ENCODE data around the gene PRKAG2.

PRKAG2 gene

DNA sequence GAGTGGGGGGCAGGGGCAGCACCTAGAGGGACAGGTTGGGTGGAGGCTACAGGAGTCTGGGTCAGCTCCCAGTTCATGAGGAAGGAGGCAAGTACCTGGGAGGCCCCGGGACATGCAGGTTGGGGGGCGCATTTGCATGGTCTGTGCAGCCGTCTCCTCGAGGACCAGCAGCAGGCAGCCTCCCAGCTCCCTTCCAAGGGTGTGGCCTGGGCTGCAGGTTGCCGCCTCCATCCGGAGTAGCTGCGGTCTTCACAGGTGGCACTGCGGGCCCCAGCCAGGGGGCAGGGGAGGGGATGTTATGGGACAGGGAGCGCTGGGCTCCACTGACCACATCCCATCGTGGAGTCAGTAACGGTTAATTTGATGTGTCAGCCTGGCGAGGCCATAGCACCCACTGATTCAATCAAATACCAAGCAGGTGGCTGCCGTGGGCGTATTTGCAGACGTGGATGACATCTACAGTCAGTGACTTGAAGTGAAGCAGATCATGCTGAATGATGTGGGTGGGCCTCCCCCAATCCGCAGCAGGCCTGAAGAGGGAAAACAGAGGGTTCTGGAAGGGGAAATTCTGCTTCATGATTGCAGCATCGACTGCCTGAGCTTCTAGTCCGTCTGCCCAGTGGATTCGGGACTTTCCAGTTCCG is 81.6 kb downstream of the PRKAG2 start:
- Histone ChIP-seq H2AFZ (ENCODE audit: low read length) (peak overlapping the region; percentile 71), H2AK5ac (ENCODE audit: low read depth, low read length) (peak overlapping the region; percentile 73), H3K9ac (ENCODE audit: low read depth, low read length, poor library complexity) (no peak overlapping the region), H2BK15ac (ENCODE audit: low read length) (peak overlapping the region; percentile 51), H2BK5ac (ENCODE audit: low read length) (peak overlapping the region; percentile 5), H4K8ac (ENCODE audit: low read depth, low read length) (peak overlapping the region; percentile 25), H3K18ac (ENCODE audit: low read length) (peak overlapping the region; percentile 61), H3K23ac (ENCODE audit: low read depth, low read length, poor library complexity) (no peak overlapping the region), H3K27me3 (ENCODE audit: control insufficient read depth in 3 of 3, insufficient read depth in 3 of 3, low read depth in 1 of 3, low read length in 3 of 3) (no peaks in the 10 kb centered on the region), H3K4me3 (ENCODE audit: low read length in 2 of 2) (no peak overlapping the region), H3K9me3 (replicated peaks in 1 of 2; ENCODE audit: control insufficient read depth in 2 of 2, insufficient read depth in 1 of 2, low read depth in 1 of 2, low read length in 2 of 2) (no peaks in the 10 kb centered on the region), H2BK120ac (ENCODE audit: low read depth, low read length) (peak overlapping the region; percentile 66), H3K79me1 (ENCODE audit: low read depth, low read length) (no peaks in the 10 kb centered on the region), H3K36me3 (replicated peaks in 1 of 2; ENCODE audit: control insufficient read depth in 2 of 2, insufficient read depth in 2 of 2, low read length in 2 of 2) (no peaks in the 10 kb centered on the region), H3K4me1 (ENCODE audit: control insufficient read depth in 2 of 2, insufficient read depth in 1 of 2, low read depth in 1 of 2, low read length in 2 of 2) (peaks cover 0 to 6% of the 10 kb centered on the region in 2 donors), H3K4ac (ENCODE audit: low read length) (no peak overlapping the region), H3K14ac (ENCODE audit: low read length) (peak overlapping the region; percentile 92), H2BK12ac (ENCODE audit: low read length) (no peak overlapping the region), H3K27ac (replicated peaks; ENCODE audit: low read length) (no peak overlapping the region), H4K91ac (ENCODE audit: low read depth, low read length, poor library complexity) (no peak overlapping the region), H3K4me2 (ENCODE audit: insufficient read depth, low read length, poor library complexity, severe bottlenecking) (no peak overlapping the region)
- WGBS, 2 donors (ENCODE audit: extremely low coverage in 2 of 2, insufficient read length in 2 of 2, insufficient replicate concordance in 1 of 2) = no CpG with 5 or more reads among the region's 20 CpGs
- no peak for DNase-seq (ENCODE audit: low spot score)

DNA sequence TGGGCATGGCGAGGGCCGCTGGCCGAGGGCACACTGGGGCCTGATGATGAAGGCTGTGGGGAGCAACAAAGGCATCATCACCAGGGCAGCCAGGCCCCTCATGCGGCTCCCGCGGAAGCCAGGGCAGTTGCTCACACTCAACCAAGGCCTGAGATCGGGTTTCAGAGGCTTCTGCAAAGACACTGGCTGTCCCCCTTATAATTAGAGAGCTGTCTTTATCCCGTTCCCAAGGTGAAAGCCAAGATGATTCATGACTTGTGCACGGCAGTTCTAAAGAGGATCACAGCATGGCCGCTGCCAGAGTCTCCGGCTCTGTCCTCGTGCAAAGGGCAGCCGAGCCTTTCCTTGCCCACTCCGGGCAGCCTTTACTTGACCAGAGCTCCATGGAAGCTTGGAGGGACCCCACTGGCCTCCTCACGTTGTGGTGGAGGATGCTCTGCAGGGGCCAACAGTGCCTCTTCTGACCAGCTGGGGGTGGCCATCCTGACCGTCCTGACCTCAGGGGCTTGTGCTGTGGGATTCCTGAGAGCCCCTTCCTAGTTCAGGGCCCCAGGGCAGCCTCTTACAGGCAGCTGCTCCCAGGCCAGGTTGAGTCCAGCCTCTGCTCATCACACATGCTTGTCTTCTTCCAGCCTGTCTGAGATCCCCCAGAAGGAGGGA is 82.3 kb downstream of the PRKAG2 start:
- no peak overlapping the region for H2BK12ac ChIP-seq (ENCODE audit: low read length)
- H3K23ac ChIP-seq (ENCODE audit: low read depth, low read length, poor library complexity) = no peak overlapping the region
- H4K8ac ChIP-seq (ENCODE audit: low read depth, low read length) = no peak overlapping the region
- H3K79me1 ChIP-seq (ENCODE audit: low read depth, low read length) = no peaks in the 10 kb centered on the region
- H2AFZ ChIP-seq (ENCODE audit: low read length) = peak overlapping the region; percentile 71
- peak overlapping the region; percentile 2 for H3K9ac ChIP-seq (ENCODE audit: low read depth, low read length, poor library complexity)
- peak overlapping the region; percentile 5 for H2BK5ac ChIP-seq (ENCODE audit: low read length)
- H3K4me1 ChIP-seq (ENCODE audit: control insufficient read depth in 2 of 2, insufficient read depth in 1 of 2, low read depth in 1 of 2, low read length in 2 of 2) = peaks cover 0 to 6% of the 10 kb centered on the region in 2 donors
- peak overlapping the region; percentile 93 for H2BK15ac ChIP-seq (ENCODE audit: low read length)
- H2BK120ac ChIP-seq (ENCODE audit: low read depth, low read length) = peak overlapping the region; percentile 66
- peak overlapping the region; percentile 92 for H3K14ac ChIP-seq (ENCODE audit: low read length)
- H3K18ac ChIP-seq (ENCODE audit: low read length) = peak overlapping the region; percentile 91
- H3K36me3 ChIP-seq (replicated peaks in 1 of 2; ENCODE audit: control insufficient read depth in 2 of 2, insufficient read depth in 2 of 2, low read length in 2 of 2) = no peaks in the 10 kb centered on the region
- no peak overlapping the region for H3K4me3 ChIP-seq (ENCODE audit: low read length in 2 of 2)
- WGBS, 2 donors (ENCODE audit: extremely low coverage in 2 of 2, insufficient read length in 2 of 2, insufficient replicate concordance in 1 of 2) = no CpG with 5 or more reads among the region's 16 CpGs
- H2AK5ac ChIP-seq (ENCODE audit: low read depth, low read length) = peak overlapping the region; percentile 76
- H3K27me3 ChIP-seq (ENCODE audit: control insufficient read depth in 3 of 3, insufficient read depth in 3 of 3, low read depth in 1 of 3, low read length in 3 of 3) = peaks cover 0 to under 1% (median 0%) of the 10 kb centered on the region in 3 experiments
- H3K4me2 ChIP-seq (ENCODE audit: insufficient read depth, low read length, poor library complexity, severe bottlenecking) = no peak overlapping the region
- H4K91ac ChIP-seq (ENCODE audit: low read depth, low read length, poor library complexity) = no peak overlapping the region
- no peak overlapping the region for H3K4ac ChIP-seq (ENCODE audit: low read length)
- H3K9me3 ChIP-seq (replicated peaks in 1 of 2; ENCODE audit: control insufficient read depth in 2 of 2, insufficient read depth in 1 of 2, low read depth in 1 of 2, low read length in 2 of 2) = no peaks in the 10 kb centered on the region
- peak; percentile 17 for DNase-seq (ENCODE audit: low spot score)
- no peak overlapping the region for H3K27ac ChIP-seq (replicated peaks; ENCODE audit: low read length)

DNA sequence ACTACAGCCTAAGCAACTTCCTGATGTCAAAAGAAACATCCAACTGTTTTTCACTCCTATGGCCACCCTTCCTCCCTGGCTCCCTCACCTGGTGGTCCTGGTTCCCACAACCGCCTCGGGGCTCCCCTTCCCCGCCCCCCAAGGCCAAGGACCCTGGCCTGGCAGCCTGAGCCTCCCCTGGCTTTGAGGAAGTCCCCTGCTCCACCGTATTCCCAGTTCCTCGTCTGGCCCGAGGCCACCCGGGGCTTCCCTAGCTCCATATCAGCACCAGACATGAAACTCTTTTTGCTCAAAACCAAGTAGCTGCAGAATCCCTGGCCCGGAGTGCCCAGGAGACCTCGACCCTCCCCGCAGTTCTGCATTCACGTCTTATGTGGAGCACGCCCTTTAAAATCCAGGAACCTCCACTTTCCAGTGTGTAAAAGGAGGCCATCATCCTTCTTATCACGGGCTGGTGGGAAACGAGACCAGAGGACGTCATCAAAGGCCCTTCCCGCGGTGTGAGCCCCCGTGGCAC is 82.9 kb downstream of the PRKAG2 start:
- no peak overlapping the region for H3K4me3 ChIP-seq (ENCODE audit: low read length in 2 of 2)
- no peak overlapping the region for H3K23ac ChIP-seq (ENCODE audit: low read depth, low read length, poor library complexity)
- no peak overlapping the region for H2BK120ac ChIP-seq (ENCODE audit: low read depth, low read length)
- H3K36me3 ChIP-seq (replicated peaks in 1 of 2; ENCODE audit: control insufficient read depth in 2 of 2, insufficient read depth in 2 of 2, low read length in 2 of 2) = no peaks in the 10 kb centered on the region
- H2AFZ ChIP-seq (ENCODE audit: low read length) = peak overlapping the region; percentile 71
- H2AK5ac ChIP-seq (ENCODE audit: low read depth, low read length) = peak overlapping the region; percentile 76
- no peak for DNase-seq (ENCODE audit: low spot score)
- H3K9me3 ChIP-seq (replicated peaks in 1 of 2; ENCODE audit: control insufficient read depth in 2 of 2, insufficient read depth in 1 of 2, low read depth in 1 of 2, low read length in 2 of 2) = no peaks in the 10 kb centered on the region
- no peak overlapping the region for H4K91ac ChIP-seq (ENCODE audit: low read depth, low read length, poor library complexity)
- peak overlapping the region; percentile 91 for H3K18ac ChIP-seq (ENCODE audit: low read length)
- no peak overlapping the region for H3K27ac ChIP-seq (replicated peaks; ENCODE audit: low read length)
- no peak overlapping the region for H2BK12ac ChIP-seq (ENCODE audit: low read length)
- peak overlapping the region; percentile 2 for H3K9ac ChIP-seq (ENCODE audit: low read depth, low read length, poor library complexity)
- no peak overlapping the region for H3K4me2 ChIP-seq (ENCODE audit: insufficient read depth, low read length, poor library complexity, severe bottlenecking)
- peaks cover 0 to 4% (median 0%) of the 10 kb centered on the region in 3 experiments for H3K27me3 ChIP-seq (ENCODE audit: control insufficient read depth in 3 of 3, insufficient read depth in 3 of 3, low read depth in 1 of 3, low read length in 3 of 3)
- H4K8ac ChIP-seq (ENCODE audit: low read depth, low read length) = no peak overlapping the region
- WGBS, 2 donors (ENCODE audit: extremely low coverage in 2 of 2, insufficient read length in 2 of 2, insufficient replicate concordance in 1 of 2) = no CpG with 5 or more reads among the region's 18 CpGs
- peaks cover 0 to 6% of the 10 kb centered on the region in 2 donors for H3K4me1 ChIP-seq (ENCODE audit: control insufficient read depth in 2 of 2, insufficient read depth in 1 of 2, low read depth in 1 of 2, low read length in 2 of 2)
- H3K79me1 ChIP-seq (ENCODE audit: low read depth, low read length) = no peaks in the 10 kb centered on the region
- H2BK5ac ChIP-seq (ENCODE audit: low read length) = no peak overlapping the region
- H2BK15ac ChIP-seq (ENCODE audit: low read length) = peak overlapping the region; percentile 93
- H3K4ac ChIP-seq (ENCODE audit: low read length) = no peak overlapping the region
- H3K14ac ChIP-seq (ENCODE audit: low read length) = peak overlapping the region; percentile 75

DNA sequence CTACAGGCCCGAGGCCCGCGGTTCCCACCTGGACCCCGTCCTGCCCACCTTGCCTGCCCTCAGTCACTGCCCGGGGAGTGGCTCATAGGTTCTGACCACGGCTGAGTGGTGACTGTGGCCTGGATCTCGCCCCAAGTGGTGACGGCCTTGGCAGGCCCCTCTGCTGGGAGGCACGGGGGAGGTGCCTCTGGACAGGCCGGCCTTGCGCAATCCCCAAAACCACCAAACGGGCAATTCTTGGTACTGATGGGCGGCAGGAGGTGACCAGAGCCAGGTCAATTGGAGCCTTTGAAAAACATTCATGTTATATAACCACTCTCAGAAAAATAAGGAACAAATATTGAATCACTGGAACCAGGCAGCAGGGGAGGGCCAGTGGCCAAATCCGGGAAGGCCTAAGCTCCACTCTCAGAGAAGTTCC is 83.4 kb downstream of the PRKAG2 start:
- WGBS, 2 donors (ENCODE audit: extremely low coverage in 2 of 2, insufficient read length in 2 of 2, insufficient replicate concordance in 1 of 2) = no CpG with 5 or more reads among the region's 14 CpGs
- H3K27me3 ChIP-seq (ENCODE audit: control insufficient read depth in 3 of 3, insufficient read depth in 3 of 3, low read depth in 1 of 3, low read length in 3 of 3) = peaks cover 0 to 4% (median 0%) of the 10 kb centered on the region in 3 experiments
- no peak overlapping the region for H3K9ac ChIP-seq (ENCODE audit: low read depth, low read length, poor library complexity)
- H3K79me1 ChIP-seq (ENCODE audit: low read depth, low read length) = no peaks in the 10 kb centered on the region
- H3K4me1 ChIP-seq (ENCODE audit: control insufficient read depth in 2 of 2, insufficient read depth in 1 of 2, low read depth in 1 of 2, low read length in 2 of 2) = peaks cover 0 to 6% of the 10 kb centered on the region in 2 donors
- no peak overlapping the region for H2BK15ac ChIP-seq (ENCODE audit: low read length)
- no peak overlapping the region for H2BK120ac ChIP-seq (ENCODE audit: low read depth, low read length)
- H2BK12ac ChIP-seq (ENCODE audit: low read length) = no peak overlapping the region
- H3K36me3 ChIP-seq (replicated peaks in 1 of 2; ENCODE audit: control insufficient read depth in 2 of 2, insufficient read depth in 2 of 2, low read length in 2 of 2) = no peaks in the 10 kb centered on the region
- no peak overlapping the region for H2BK5ac ChIP-seq (ENCODE audit: low read length)
- H3K9me3 ChIP-seq (replicated peaks in 1 of 2; ENCODE audit: control insufficient read depth in 2 of 2, insufficient read depth in 1 of 2, low read depth in 1 of 2, low read length in 2 of 2) = no peaks in the 10 kb centered on the region
- H3K4me2 ChIP-seq (ENCODE audit: insufficient read depth, low read length, poor library complexity, severe bottlenecking) = no peak overlapping the region
- no peak overlapping the region for H3K23ac ChIP-seq (ENCODE audit: low read depth, low read length, poor library complexity)
- H3K4me3 ChIP-seq (ENCODE audit: low read length in 2 of 2) = no peak overlapping the region
- no peak overlapping the region for H2AFZ ChIP-seq (ENCODE audit: low read length)
- no peak overlapping the region for H4K91ac ChIP-seq (ENCODE audit: low read depth, low read length, poor library complexity)
- peak overlapping the region; percentile 76 for H2AK5ac ChIP-seq (ENCODE audit: low read depth, low read length)
- H3K27ac ChIP-seq (replicated peaks; ENCODE audit: low read length) = no peak overlapping the region
- no peak overlapping the region for H3K14ac ChIP-seq (ENCODE audit: low read length)
- peak overlapping the region; percentile 11 for H3K18ac ChIP-seq (ENCODE audit: low read length)
- no peak overlapping the region for H3K4ac ChIP-seq (ENCODE audit: low read length)
- H4K8ac ChIP-seq (ENCODE audit: low read depth, low read length) = no peak overlapping the region
- DNase-seq (ENCODE audit: low spot score) = no peak
